GM18868 (cell line): Measurements from ENCODE around the gene PAK2.
"Not testable (repeated sequence)": the region's sequence is repeated elsewhere in the genome, so short reads cannot be mapped to it uniquely, and the experiment has no call there.

ENCODE experiments used
- ATAC-seq: cut with Tn5 transposase; IDR thresholded peaks from one replicate; pipeline ENCODE4 v1.9.1; 2021; ENCODE audit warnings: mild to moderate bottlenecking, moderate library complexity; ENCODE audit not compliant: unreplicated experiment

Gene PAK2

DNA sequence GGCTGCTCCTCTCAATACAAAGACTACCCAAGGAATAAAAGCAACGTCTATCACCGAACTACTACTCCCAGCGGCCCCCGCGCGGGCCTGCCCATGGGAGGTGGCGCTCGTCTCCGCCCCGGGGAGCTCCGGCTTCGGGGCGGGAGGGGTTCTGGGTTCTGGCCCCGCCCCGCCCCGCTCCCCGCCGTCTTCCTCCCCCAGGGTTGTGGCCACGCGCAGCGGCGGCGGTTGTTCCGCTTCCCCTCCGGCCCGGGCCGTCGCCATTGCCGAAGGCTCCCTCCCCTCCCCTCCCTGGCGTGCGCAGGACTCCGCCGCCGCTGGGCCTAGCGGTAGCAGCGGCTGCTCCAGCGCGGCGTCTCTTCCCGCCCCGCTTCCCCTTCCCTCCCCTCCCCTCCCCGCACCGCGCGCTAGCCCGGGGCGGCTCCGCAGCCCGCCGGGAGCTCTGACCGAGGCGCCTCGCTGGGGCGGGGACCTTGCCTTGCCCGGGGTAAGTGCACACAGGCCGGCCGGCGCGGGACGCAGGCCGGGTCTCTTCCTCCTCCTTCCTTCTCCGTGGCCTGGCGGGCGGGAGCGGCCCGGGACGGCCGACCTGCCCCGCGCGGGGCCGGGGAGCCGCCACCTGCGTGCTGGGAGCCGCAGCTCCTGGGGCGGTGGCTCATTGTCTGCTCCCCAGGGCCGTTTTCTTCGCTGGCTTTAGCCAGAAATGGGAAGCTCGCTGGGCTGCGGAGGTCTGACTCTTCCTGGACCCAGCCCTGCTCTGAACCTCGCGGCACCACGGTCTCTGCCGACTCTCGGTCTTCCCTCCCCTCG lies at the start of gene PAK2:
Gene PAK2, plus strand, starts transcription at position 187 of the 810 bp plus-strand sequence. CDS start 42,790 bp downstream, outside the sequence.
- ATAC-seq, result peak; percentile 86

- ATAC-seq, result no peak
Measured at GRCh38 chr3:196689941-196690660, 49.6 kb upstream of the PAK2 start.

GRCh38 chr3:196691386-196691785 lies 48.3 kb upstream of the PAK2 start:
- no peak for ATAC-seq

- ATAC-seq, result no peak
Measured at GRCh38 chr3:196694202-196694638, 45.4 kb upstream of the PAK2 start.

- ATAC-seq, result no peak
Measured at GRCh38 chr3:196694941-196695848, 44.5 kb upstream of the PAK2 start.

DNA sequence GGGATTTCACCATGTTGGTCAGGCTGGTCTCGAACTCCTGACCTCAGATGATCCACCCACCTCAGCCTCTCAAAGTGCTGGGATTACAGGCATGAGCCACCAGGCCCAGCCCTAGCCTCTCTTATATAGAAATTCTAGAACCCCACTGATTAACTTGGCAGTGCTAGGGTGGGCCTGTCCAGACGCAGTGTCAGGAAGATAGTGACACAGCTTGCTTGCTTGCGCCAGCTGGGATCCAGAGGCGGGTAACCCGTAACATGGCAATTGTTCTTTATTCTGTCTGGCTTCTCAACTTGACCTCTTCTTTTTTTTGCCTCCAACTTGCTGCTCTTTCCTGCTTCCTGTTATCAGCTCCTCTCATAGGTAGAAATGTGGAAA lies 43.8 kb upstream of the PAK2 start:
- ATAC-seq, result no peak

- no peak for ATAC-seq
Measured at GRCh38 chr3:196697270-196697669, 42.4 kb upstream of the PAK2 start.

DNA sequence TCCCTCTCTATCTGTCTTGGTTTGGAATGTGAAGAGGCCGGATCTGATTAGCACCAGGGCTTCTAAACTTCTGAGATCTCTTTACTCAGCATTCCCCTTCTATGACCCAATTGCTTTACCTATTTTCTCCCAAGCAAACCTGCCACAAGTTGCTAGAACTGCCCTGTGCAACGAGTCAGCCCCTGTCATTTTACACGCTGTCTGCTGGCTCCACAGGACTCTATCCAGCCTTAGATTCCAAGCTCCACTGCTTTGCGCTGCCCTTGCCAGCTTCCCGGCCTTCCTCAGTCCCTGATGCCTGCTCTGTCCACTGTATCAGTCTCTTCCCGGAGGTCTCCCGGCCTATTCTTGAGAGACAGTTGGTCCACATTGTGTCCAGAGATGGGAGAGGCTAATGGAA lies 39.9 kb upstream of the PAK2 start:
- ATAC-seq, result no peak

DNA sequence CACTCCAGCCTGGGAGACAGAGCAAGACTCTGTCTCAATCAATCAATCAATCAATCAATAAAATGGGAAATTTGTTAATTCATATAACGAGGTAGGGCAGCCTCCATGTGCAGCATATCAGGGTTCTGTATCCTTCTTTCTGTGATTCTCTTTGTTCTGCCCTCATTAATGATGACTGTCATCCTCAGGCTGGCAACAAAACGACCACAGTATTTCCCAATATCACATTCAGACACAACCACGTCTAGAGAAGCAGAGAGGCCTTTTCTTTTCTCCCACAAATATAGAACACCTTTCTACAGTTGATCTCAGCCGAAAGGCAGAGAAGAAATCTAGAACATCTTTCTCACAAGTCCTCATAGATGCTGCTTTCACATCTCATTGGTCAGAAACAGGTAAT lies 38.9 kb upstream of the PAK2 start:
- ATAC-seq, result no peak

DNA sequence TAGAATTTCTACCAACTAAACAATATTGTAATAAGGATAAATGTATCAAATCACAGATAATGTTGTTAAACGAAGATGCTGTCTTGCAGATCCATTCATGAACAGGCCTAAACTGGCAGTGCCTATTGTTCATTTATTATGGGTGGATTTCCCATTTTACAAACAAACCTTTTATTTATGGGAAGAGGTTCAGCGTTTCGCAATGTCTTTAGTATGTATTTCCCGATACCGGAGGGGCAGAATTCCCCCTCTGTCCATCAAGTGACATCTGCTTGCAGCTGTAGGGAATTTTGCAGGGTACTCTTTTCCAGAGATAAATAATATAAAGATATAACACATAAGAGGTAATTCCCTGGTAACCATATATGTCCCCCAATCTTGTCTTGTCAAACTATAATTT lies 33.3 kb upstream of the PAK2 start:
- ATAC-seq, result no peak

DNA sequence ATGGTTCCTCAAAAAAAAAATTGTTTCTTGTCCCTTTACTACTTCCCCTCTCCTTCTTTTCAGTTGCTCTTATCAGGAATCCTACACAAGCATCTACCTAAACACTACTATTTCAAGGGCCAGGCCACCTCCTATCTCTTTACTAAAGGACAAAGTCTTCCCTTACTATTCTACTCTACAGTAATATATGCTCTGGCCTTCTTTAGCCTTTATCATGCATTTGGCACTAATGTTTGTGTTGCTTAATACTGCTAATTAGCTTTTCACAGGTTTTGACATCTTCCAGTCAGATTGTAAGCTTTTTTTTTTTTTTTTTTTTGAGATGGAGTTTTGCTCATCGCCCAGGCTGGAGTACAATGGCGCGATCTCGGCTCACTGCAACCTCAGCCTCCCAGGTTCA lies 32.9 kb upstream of the PAK2 start:
- no peak for ATAC-seq

GRCh38 chr3:196707566-196707965 lies 32.1 kb upstream of the PAK2 start:
- no peak for ATAC-seq

DNA sequence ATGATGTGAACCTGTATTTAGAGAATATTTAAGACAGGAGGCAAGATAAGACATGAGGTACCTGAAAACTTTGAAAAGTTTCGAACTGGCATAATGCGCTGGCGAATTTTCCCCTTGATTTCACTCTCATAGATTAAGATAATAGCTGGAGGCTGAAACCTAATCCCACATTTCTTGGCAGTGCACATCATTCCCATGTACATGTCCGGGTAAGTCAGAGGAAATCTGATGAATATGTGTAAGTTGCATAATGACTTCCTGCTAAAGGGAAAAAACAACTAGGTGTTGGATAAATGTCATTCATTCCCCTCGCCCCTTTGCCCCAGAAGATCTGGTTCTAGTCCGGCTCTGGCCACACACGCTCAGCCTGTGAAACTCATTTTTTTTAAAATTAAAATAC lies 31.2 kb upstream of the PAK2 start:
- ATAC-seq, result no peak

DNA sequence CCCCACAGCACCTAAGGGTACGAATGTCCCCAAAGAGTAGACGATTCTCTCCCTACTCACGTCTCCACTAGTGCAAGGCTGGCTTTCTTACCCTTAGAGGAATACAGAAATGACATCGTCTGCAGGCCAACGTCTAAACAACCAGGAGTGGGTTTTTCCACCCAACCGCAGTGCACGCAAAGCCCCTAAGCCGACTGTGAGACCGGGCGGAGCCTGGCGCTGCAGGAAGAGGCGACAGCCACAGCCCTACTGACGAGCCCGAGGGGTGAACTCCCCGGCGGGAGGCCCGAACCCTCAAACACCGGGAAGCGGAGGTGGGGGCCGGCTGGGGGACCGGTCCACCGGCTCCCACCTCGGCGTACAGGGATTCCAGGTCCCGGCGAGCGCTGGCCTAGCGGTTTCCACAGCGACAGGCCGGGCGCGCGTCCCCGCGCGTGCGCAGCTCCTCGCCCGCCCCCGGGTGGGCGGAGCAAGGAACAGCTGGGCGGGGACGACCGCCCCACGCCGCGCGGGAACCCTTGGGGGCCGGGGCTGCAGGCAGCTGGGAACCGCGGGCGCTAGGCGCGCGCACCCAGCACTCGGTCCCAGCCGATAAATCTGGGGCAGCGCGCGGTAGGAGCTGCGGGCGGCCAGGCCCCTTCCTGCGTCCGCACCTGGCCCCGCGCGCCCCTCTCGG lies 27.7 kb upstream of the PAK2 start, which contains the start of the genes CEP19 and PIGX:
Gene CEP19, minus strand, starts transcription at position 413 of the 676 bp plus-strand sequence. CDS start 3,593 bp downstream, outside the sequence.
Gene PIGX, plus strand, starts transcription at position 540 of the 676 bp plus-strand sequence.
- ATAC-seq, result peak; percentile 75

GRCh38 chr3:196712514-196713413 lies 26.9 kb upstream of the PAK2 start:
- ATAC-seq, result peak; percentile 56

DNA sequence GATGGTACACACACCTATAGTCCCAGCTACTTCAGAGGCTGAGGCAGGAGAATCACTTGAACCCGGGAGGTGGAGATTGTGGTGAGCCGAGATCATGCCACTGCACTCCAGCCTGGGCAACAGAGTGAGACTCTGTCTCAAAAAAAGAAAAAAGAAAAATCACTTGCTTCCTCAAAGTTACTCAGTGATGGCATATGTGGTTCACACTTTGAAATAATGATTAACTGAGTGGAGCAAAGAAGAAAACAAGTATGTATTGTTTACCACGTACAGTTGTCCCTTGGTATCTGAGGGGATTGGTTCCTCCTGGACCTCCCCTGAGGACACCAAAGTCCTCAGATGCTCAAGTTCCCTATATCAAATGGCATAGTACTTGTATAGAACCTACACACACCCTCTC lies 22.5 kb upstream of the PAK2 start:
- ATAC-seq, result not testable (repeated sequence)

DNA sequence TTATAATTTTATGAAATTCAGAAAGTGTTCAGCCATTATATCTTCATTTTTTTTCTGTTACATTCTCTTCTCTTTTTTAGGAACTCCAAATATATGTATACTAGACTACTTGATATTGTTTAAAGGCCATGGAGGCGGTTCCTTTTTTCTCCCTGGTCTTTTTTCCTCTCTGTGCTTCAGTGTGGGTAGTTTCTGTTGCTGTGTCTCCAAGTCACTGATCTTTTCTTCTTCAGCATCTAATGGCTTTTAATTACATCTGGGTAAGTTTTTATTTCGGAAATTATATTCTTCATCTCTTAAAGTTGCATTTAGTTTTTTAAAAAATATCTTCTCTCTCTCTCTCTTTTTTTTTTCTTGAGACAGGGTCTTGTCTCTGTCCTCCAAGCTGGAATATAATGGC lies 18.6 kb upstream of the PAK2 start:
- no peak for ATAC-seq

DNA sequence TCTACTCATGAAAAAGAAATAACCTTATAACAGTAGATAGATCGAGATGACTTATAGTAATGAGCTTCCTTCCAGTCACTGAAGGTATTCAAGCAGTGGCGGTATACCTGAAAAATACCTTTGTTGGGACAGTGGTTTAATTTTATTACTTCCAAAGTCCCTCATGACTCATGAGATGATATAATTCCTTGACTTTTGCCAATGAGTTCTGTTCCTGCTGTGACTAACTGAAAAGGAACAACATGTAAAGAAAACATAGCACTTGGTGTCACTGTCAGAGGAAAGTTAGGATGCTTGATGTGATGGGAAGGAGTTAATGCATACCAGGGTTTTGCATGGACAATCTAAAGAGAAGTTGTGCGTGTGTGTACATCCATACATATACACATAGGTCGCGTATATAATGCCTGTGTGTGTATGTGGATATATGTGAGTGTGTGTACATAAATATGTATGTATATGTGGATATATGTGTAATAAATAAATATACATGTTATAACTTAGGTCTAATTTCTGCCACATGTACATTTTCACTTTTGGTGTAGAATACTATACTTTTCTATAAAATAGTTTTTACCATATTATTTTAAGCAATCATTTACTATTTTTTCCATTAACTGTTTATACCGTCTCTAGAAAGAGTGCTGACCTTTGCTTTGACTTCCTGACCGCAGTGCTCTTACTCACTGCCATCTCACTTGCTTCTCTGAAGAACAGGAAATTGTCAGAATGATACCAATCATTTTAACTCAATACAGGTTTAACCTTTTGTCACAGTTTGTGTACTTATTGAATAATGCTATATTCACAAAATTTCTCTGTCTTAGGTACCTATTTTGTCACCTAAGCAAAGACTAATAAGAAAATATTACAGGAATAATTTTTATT lies 12.6 kb upstream of the PAK2 start:
- no peak for ATAC-seq
